Activated CD4-positive, alpha-beta T cell treated with anti-CD3 and anti-CD28 coated beads, Interleukin-2, amount 10 ng/mL, durations not matched to agents 24 days and 14 days (primary cell): ENCODE measurements around the gene LATS1. TPM values are rescaled to one million over a fixed set of nuclear protein-coding genes. Genes with fewer than 3 reads are reported as not detected.
A peak's percentile ranks its signal among the peaks of the same experiment; 100 is the strongest.
"Not testable (repeated sequence)": the region's sequence is repeated elsewhere in the genome, so short reads cannot be mapped to it uniquely, and the experiment has no call there.

ENCODE experiments used
- DNase-seq: peaks from one replicate; pipeline ENCODE4 v3.0.0; 2022
- H3K27ac Mint-ChIP-seq: one replicate; pipeline ENCODE4 v1.8.0; 2022; ENCODE audit warnings: mild to moderate bottlenecking, mixed read lengths
- H3K27me3 Mint-ChIP-seq: one replicate; pipeline ENCODE4 v1.8.0; 2022; ENCODE audit warnings: mixed read lengths
- H3K36me3 Mint-ChIP-seq: one replicate; pipeline ENCODE4 v1.8.0; 2022; ENCODE audit warnings: low read depth, mild to moderate bottlenecking, mixed read lengths
- H3K4me1 Mint-ChIP-seq: one replicate; pipeline ENCODE4 v1.8.0; 2021; ENCODE audit warnings: mixed read lengths
- H3K4me3 Mint-ChIP-seq: one replicate; pipeline ENCODE4 v1.8.0; 2022; ENCODE audit warnings: mild to moderate bottlenecking, moderate library complexity, mixed read lengths
- H3K9me3 Mint-ChIP-seq: one replicate; pipeline ENCODE4 v1.8.0; 2021; ENCODE audit warnings: mixed read lengths
- intact Hi-C: fragments of 100-400 bp; cut with micrococcal nuclease; formaldehyde crosslinking; loops from one replicate; pipeline ENCODE4 v1.15.1; 2023
- total RNA-seq: library from RNA; stranded (reverse); gene quantifications from 2 replicates; pipeline ENCODE4 v1.2.3, GENCODE V29; 2022

Gene LATS1
- 31.8 and 33.7 TPM in 2 replicates for total RNA-seq

DNA sequence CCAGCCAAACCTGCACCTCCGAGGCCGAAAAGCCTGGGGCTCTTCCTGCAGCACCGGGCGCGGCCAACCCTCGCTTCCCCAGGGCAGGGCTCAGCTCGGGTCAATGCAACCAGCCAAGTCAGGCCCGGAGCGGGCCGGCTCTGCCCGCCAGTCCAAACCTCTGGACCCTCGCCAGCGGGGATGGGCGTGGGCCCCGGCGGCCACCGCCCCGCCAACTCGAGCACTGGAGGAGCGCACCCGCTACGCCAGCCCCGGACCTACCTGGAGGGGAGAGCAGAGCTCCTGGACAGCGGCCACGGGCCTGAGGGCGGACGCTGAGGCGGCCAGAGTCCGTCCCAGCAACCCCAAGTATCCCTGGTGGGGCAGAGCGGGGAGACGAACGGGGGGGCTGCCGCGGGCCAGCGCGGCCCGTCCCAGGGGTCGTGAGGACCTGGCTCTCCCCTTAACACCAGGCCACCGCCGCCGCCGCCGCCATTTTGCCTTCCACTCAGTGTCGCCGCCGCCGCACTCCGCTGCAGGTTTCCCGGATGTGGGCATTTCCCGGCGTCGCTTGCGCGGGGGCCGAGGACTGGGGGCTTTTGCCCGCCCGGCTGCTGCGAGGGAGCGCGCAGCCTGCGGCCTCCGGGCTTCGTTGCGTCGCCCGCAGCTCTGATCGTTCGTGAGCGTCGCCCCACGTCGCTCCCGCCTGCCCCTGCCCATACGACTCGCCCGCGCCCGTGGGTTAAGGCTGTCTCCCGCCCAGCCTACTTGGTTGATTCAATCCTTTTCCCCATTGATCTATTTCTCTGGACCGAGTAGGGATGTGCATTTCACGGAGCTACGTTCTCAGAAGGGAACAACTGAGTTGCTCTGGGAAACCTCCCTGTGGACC, at the start of gene LATS1:
TSS of gene LATS1 (minus strand) at position 514 of the 871 bp plus-strand sequence. CDS start 15,975 bp downstream, outside the sequence.
- intact Hi-C loops = loop anchor here (1.0 to 10.0 kb wide), 6 partner anchors 28 to 287 kb away; partner anchors contain the start of genes GINM1, KATNA1, NUP43 and PPIL4
- peak within 1 kb of the TSS; percentile 98 for H3K27ac Mint-ChIP-seq
- no peaks in the 10 kb centered on the region for H3K9me3 Mint-ChIP-seq
- H3K27me3 Mint-ChIP-seq = no peaks in the 10 kb centered on the region
- H3K36me3 Mint-ChIP-seq = peaks cover 21% of the 10 kb centered on the region
- peaks cover 32% of the 10 kb centered on the region for H3K4me1 Mint-ChIP-seq
- DNase-seq = peak; percentile 98
- H3K4me3 Mint-ChIP-seq = peak within 1 kb of the TSS; percentile 98

DNA sequence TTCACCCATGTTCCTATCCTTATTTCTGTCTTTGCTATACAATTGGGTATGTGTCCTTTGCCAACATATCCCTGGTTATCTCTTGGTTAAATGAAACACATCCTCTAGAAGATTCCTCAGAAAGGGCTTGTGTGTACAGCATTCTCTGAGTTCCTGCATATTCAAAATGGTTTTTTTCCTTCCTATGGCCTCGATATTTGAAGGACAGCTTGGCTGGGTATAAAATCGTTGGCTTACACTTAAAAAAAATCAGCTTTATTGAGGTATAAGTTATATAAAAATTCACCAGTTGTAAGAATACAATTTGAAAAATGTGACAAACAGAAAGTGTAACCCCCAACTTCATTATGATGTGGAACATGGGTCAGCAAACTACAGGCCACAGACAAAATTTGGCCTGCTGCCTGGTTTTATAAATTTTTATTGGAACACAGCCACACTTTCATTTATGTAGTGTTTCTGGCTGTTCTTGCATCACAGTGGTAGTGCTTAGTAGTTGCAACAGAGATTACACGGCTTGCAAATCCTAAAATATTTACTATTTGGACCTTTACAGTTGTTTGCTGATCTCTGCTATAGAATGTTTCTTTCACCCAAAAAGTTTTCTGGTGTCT, 48.4 kb upstream of the LATS1 start:
- DNase-seq = no peak
- H3K36me3 Mint-ChIP-seq = peaks cover 52% of the 10 kb centered on the region
- H3K4me1 Mint-ChIP-seq = peaks cover 15% of the 10 kb centered on the region
- peaks cover 8% of the 10 kb centered on the region for H3K9me3 Mint-ChIP-seq
- intact Hi-C loops = no loop called here
- H3K27ac Mint-ChIP-seq = no peak overlapping the region
- H3K27me3 Mint-ChIP-seq = no peaks in the 10 kb centered on the region
- no peak overlapping the region for H3K4me3 Mint-ChIP-seq

DNA sequence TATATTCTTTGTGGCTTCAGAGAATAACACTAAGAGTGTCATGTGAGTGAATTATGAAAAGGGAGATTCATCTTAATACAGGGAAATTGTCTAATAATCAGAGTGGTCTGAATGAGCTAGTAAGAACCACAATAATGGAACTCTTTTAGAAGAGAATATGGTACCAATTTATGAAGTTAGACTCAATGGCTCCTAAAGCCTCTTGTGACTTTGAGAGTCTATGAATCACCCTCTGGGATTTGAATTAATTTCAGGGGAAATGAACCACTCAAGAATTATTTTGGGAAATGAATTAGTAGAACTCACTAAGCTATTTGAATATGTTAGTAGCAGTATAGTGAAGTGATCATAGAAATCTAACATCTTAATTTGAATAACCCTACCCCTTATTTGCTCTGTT, 46.0 kb upstream of the LATS1 start:
- no peak for DNase-seq
- Mint-ChIP-seq H3K4me1 (peaks cover 13% of the 10 kb centered on the region), H3K36me3 (peaks cover 50% of the 10 kb centered on the region), H3K27ac (no peak overlapping the region), H3K4me3 (no peak overlapping the region), H3K9me3 (peaks cover 8% of the 10 kb centered on the region), H3K27me3 (no peaks in the 10 kb centered on the region)
- intact Hi-C loops = no loop called here

DNA sequence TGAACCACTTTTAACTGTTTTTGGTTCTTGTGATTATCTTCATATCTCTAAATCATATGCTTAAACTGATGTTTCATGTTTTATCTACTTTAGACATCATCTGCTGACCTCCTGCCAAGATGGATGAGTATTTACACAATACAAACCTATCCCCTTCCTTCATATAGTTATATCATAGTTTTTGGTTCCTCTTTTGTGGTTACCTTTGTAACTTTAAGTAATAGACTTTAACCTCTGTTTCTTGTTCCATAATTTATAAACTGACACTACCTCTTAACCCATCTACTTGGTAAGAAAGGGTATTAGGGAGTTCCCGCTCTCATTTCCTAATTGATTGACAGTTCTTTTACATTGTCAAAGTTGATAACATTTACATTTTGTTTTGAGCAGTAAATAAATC, 43.5 kb upstream of the LATS1 start:
- Mint-ChIP-seq H3K4me3 (no peak overlapping the region), H3K9me3 (peaks cover 4% of the 10 kb centered on the region), H3K36me3 (peaks cover 36% of the 10 kb centered on the region), H3K27ac (no peak overlapping the region), H3K27me3 (no peaks in the 10 kb centered on the region), H3K4me1 (peaks cover 9% of the 10 kb centered on the region)
- intact Hi-C loops = no loop called here
- no peak for DNase-seq

DNA sequence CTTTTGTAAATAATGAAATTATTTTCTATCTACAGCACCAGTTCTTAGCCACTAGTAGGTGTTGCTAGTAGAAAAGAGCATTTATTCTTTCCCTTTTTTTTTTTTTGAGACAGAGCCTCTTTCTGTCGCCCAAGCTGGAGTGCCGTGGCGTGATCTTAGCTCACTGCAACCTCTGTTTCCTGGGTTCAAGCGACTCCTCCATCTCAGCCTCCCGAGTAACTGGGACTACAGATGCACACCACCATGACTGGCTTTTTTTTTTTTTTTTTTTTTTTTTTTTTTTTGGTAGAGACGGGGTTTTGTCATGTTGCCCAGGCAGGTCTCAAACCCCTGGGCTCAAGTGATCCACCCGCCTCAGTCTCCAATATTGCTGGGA, 38.3 kb upstream of the LATS1 start:
- no peak overlapping the region for H3K27ac Mint-ChIP-seq
- intact Hi-C loops = no loop called here
- no peaks in the 10 kb centered on the region for H3K9me3 Mint-ChIP-seq
- DNase-seq = no peak
- H3K27me3 Mint-ChIP-seq = no peaks in the 10 kb centered on the region
- peaks cover 19% of the 10 kb centered on the region for H3K36me3 Mint-ChIP-seq
- H3K4me3 Mint-ChIP-seq = no peak overlapping the region
- H3K4me1 Mint-ChIP-seq = peaks cover 18% of the 10 kb centered on the region

DNA sequence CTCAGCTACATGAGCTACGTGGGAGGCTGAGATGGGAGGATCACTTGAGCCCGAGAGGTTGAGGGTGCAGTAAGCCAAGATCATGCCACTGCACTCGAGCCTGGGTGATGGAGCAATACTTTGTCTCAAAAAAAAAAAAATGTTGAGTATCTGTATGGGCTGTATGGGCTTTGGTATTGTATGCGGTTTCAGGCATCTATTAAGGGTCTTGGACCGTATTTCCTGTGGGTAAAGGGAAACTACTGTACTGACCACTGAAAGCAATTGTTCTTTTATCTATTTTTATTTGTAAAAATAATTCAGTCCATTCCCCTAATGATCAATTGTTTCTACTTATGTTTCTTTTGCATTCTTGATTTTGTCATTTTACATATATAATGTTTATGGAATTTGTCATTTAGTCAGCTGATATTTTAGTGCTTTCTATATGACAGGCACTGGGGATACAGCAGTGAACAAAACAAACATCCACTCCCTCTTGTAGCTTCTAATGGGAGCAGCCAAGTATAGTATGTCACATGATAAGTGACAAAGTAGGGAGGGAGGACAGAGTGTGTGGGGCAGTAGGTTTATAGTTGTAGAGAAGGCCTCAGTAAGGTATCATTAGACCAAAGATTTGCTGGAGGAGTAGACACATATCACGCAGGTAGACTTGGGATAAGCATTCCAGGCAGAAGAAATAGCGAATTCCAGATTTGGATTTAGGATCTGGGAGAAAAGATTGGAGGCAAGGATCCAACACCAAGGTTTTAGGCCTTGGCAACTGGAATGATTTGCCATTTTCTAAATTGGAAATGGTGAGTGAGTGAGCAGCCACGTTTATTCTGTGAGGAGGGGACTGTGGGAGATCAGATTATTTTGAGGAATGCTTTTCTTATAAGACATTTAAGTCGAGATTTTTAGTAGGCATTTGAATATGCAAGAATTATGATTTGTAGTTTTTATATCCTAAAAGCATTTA, 37.7 kb upstream of the LATS1 start:
- Mint-ChIP-seq H3K27me3 (no peaks in the 10 kb centered on the region), H3K27ac (no peak overlapping the region), H3K4me3 (no peak overlapping the region), H3K36me3 (peaks cover 21% of the 10 kb centered on the region), H3K4me1 (peaks cover 21% of the 10 kb centered on the region), H3K9me3 (no peaks in the 10 kb centered on the region)
- intact Hi-C loops = no loop called here
- DNase-seq = no peak

DNA sequence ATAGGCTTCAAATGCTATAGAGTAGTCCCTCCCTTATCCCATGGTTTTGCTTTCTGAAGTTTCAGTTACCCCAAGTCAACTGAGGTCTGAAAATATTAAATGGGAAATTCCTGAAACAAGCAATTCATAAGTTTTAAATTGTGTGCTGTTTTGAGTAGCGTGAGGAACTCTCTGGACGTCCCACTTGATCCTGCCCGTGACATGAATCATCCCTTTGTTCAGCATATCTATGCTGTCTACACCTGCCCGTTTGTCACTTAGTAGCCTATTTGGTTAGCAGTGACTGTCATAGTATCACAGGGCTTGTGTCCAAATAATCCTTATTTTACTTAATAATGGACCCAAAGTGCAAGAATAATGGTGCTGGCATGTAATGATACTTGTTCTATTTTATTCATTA, 36.6 kb upstream of the LATS1 start:
- peaks cover 21% of the 10 kb centered on the region for H3K4me1 Mint-ChIP-seq
- H3K27ac Mint-ChIP-seq = no peak overlapping the region
- H3K36me3 Mint-ChIP-seq = peaks cover 17% of the 10 kb centered on the region
- intact Hi-C loops = no loop called here
- H3K27me3 Mint-ChIP-seq = no peaks in the 10 kb centered on the region
- no peak for DNase-seq
- no peaks in the 10 kb centered on the region for H3K9me3 Mint-ChIP-seq
- no peak overlapping the region for H3K4me3 Mint-ChIP-seq

DNA sequence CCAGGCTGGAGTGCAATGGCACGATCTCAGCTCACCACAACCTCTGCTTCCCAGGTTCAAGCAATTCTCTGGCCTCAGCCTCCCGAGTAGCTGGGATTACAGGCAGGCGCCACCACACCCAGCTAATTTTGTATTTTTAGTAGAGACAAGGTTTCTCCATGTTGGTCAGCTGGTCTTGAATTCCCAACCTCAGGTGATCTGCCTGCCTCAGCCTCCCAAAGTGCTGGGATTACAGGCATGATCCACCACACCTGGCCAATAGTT, 35.4 kb upstream of the LATS1 start:
- H3K4me1 Mint-ChIP-seq = peaks cover 24% of the 10 kb centered on the region
- H3K9me3 Mint-ChIP-seq, intact Hi-C loops, H3K27ac Mint-ChIP-seq, H3K27me3 Mint-ChIP-seq, DNase-seq, H3K4me3 Mint-ChIP-seq: not testable (repeated sequence)
- H3K36me3 Mint-ChIP-seq = peaks cover 14% of the 10 kb centered on the region

DNA sequence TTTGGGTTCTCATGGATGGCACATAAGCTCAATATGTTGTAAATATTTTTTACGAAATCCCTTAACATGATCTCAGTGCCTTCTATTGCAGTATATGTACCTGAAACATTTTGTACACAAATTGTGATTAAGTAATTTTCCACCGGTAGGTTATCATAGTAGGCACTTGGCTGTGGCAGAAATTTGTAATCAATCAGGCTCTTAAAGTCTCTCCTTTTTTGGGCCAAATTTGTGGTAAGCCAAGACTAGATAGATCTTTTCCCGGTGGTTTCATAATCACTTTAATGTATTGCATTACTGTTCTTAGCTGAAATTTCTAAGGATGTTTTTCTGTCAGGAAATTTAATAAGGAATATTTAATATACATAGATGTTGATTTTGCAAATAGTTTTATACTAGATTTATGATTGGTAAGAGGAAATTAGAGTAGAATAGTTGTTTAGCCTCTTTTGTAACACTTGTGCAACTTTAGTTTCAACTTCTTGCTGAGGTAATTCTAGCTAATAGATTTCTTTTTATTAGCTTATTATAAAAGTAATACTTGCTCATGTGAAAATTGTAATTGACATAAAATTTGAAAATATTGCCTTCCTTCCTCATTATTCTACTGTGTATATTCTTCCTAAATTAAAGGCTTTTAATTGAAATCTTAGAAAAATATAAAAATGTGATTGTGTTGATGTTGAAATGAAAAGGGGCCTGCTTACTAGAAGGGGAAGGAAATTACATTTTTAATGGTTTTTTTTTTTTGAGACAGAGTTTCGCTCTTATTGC, 34.9 kb upstream of the LATS1 start:
- intact Hi-C loops = no loop called here
- no peak for DNase-seq
- Mint-ChIP-seq H3K4me1 (peaks cover 24% of the 10 kb centered on the region), H3K9me3 (no peaks in the 10 kb centered on the region), H3K27me3 (no peaks in the 10 kb centered on the region), H3K36me3 (peaks cover 14% of the 10 kb centered on the region), H3K27ac (no peak overlapping the region), H3K4me3 (peak overlapping the region; percentile 35)

DNA sequence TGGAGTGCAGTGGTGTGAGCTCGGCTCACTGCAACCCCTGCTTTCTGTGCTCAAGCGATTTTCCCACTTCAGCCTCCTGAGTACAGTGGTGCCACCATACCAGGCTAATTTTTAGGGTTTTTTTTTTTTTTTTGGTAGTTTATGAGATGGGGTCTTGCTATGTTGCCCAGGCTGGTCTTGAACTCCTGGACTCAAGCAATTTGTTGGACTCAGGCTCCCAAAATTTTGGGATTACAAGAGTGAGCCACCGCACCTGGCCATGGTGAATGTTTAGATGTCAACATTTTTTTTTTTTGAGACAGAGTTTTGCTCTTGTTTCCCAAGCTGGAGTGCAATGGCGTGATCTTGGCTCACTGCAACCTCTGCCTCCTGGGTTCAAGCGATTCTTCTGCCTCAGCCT, 34.0 kb upstream of the LATS1 start:
- Mint-ChIP-seq H3K4me1 (peaks cover 24% of the 10 kb centered on the region), H3K4me3 (peak overlapping the region; percentile 35), H3K36me3 (peaks cover 12% of the 10 kb centered on the region)
- H3K27ac Mint-ChIP-seq, H3K27me3 Mint-ChIP-seq, H3K9me3 Mint-ChIP-seq, intact Hi-C loops, DNase-seq: not testable (repeated sequence)

DNA sequence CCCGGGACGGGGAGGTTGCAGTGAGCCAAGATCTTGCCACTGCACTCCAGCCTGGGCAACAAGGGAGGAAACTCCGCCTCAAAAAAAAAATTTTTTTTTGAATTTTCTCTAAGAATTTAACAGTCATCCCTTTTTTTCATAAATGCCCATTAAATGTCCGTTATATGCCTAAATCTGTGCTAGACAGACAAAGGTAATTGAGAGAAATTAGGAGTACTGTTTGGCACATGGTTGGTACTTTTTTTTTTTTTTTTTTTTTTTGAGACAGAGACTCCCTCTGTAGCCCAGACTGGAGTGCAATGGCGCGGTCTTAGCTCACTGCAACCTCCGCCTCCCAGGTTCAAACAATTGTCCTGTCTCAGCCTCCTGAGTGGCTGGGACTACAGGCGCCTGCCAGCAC, 33.3 kb upstream of the LATS1 start:
- intact Hi-C loops = no loop called here
- Mint-ChIP-seq H3K4me1 (peaks cover 29% of the 10 kb centered on the region), H3K27me3 (no peaks in the 10 kb centered on the region), H3K9me3 (no peaks in the 10 kb centered on the region), H3K4me3 (peak overlapping the region; percentile 91), H3K27ac (no peak overlapping the region), H3K36me3 (peaks cover 12% of the 10 kb centered on the region)
- no peak for DNase-seq

DNA sequence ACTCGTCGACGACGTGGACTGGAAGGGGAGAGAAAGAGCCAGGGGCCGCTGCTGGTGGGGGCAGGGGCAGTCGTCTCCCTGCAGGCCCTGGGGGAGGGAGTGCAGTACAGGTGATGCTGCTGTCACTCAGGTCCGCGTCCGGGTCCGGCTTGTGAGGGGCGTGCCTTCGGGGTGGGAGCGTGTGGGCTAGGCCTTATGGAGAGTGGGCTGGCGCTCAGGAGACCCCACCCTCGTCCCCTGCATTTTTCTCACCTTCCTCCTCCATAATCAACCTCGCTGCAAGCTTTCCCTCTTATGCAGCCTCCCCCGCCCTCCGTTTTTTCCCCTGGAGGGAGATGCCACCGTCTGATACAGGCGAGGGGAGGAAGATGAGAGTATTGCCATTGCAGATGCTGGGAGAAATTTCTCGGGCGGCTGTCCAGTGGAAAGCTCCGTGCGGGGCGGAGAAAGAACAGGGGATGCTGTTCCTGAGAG, 32.3 kb upstream of the LATS1 start:
- H3K9me3 Mint-ChIP-seq = no peaks in the 10 kb centered on the region
- peak overlapping the region; percentile 91 for H3K4me3 Mint-ChIP-seq
- peak overlapping the region; percentile 93 for H3K27ac Mint-ChIP-seq
- H3K27me3 Mint-ChIP-seq = no peaks in the 10 kb centered on the region
- DNase-seq = peak; percentile 89
- intact Hi-C loops = no loop called here
- H3K36me3 Mint-ChIP-seq = peaks cover 13% of the 10 kb centered on the region
- peaks cover 30% of the 10 kb centered on the region for H3K4me1 Mint-ChIP-seq

DNA sequence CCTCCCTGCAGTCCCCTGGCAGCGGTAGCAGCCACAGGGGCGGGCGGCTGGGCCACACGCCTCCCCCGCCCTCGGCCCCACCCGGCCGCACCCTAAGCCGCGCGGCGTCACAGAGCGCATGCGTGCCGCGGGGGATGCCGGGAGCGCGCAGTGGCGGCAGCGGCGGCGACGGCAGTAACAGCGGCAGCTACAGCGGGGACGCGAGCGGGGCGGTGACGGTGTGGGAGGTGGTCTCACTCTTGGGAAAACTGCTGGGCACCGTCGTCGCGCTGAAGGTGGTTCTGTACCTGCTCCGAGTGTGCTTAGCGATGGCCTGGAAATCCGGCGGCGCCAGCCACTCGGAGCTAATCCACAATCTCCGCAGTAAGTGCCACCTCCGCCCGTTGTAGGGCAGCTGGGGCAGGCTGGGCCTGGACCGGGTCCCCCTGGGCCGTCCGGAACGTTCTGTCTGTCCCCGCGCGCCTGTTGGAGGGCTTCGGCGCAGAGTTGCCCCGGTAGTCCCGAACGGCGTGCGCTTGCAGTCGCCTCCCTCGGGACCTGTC, 31.8 kb upstream of the LATS1 start, which contains the start of gene PCMT1:
TSS of gene PCMT1 (plus strand) at position 148 of the 542 bp plus-strand sequence. CDS start at position 309, 161 bp downstream.
- Mint-ChIP-seq H3K9me3 (no peaks in the 10 kb centered on the region), H3K4me1 (peaks cover 30% of the 10 kb centered on the region), H3K27ac (peak within 1 kb of the TSS; percentile 93), H3K4me3 (peak within 1 kb of the TSS; percentile 91), H3K27me3 (no peaks in the 10 kb centered on the region), H3K36me3 (peaks cover 13% of the 10 kb centered on the region)
- peak; percentile 99 for DNase-seq
- intact Hi-C loops = loop anchor here (1.0 to 10.0 kb wide), 4 partner anchors 184 to 1645 kb away; partner anchors contain the start of genes MTHFD1L and ZBTB2
